Amniotic stem cell (primary cell): ENCODE results near the gene MAP10.
"Not testable (repeated sequence)": the region's sequence is repeated elsewhere in the genome, so short reads cannot be mapped to it uniquely, and the experiment has no call there.

Source experiments
- DNase-seq: peaks from one replicate; lab custom pipeline; 2025; lab: John Stamatoyannopoulos, UW

Gene MAP10

GRCh38 chr1:232805269-232806185 is at the start of gene MAP10:
Gene MAP10, plus strand, starts transcription at chr1:232805416. Its CDS starts 34 bp downstream, at chr1:232805450.
- DNase-seq = peak; percentile 35

DNA sequence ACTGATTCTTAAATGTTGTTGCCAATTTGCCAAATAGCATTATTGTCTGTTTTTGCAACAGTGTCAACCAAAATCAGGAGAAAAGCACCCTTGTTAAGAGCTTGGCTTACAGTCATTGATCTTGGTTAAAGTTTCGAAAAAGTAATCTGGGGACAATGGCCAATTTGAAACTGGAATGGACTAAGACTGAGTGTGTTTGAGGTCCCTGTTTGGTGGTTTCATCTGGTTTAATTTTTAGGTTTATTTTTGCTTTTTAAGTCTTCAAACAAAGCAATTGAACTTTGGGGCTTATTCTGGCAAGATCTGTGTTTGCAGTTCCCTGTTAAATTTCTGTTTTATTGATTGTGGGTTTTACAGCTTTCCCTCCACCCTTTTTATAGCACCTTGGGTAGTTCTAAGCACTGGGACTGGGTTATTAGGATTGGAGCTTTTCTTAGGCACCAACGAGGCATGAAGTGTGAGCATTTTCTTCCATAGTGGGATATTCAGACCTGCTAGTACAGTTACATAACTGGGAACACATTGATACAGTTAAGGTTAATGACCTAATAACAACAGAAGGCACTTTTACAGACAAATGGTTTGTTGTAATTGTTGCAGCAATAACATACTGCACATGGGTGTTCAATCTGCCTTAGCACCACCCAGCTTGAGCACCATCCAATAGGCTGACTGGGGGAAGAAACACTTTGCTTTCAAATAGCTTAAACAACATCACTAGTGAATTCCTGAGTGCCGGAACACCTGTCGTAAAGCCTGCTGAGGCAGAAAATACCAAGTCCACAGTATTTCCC is 40.6 kb upstream of the MAP10 start:
- DNase-seq = no peak

GRCh38 chr1:232765542-232765941 is 39.7 kb upstream of the MAP10 start:
- DNase-seq = no peak

GRCh38 chr1:232766241-232766890 is 38.9 kb upstream of the MAP10 start:
- DNase-seq = no peak

- no peak for DNase-seq
Measured at GRCh38 chr1:232766904-232767303, 38.3 kb upstream of the MAP10 start.

DNA sequence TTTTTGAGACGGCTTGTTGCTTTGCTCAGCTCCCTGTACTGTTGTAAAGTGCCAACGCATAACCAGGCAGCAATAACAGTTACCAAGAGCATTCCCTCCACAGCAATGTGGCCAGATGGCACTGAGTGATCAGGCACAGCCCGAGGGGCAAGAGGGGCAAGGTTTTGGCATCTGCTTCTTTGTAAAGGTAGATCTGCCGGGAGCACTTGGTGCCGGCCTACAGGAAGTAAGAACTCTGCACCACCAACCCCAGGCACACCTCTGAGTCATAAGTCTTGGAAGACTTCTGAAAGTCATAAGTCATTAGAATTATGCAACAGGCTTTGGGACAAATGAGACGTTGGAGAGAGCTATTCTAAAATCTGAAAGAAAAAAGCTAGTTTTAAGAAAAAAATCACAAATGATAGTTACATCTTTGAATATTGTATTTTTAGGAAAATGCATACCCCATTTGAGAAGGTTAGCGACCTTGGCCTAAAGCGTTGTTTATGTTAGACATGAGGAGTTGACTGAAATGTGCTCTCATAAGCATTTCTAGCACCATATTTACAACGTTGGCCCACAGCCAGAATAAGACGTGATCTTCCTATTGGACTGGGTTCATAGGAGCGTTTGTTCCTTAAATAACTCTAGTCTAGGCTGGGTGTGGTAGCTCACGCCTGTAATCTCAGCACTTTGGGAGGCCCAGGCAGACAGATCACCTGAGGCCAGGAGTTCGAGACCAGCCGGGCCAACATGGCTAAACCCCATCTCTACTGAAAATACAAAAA is 37.7 kb upstream of the MAP10 start:
- peak; percentile 2 for DNase-seq

GRCh38 chr1:232768793-232769192 is 36.4 kb upstream of the MAP10 start:
- no peak for DNase-seq

DNA sequence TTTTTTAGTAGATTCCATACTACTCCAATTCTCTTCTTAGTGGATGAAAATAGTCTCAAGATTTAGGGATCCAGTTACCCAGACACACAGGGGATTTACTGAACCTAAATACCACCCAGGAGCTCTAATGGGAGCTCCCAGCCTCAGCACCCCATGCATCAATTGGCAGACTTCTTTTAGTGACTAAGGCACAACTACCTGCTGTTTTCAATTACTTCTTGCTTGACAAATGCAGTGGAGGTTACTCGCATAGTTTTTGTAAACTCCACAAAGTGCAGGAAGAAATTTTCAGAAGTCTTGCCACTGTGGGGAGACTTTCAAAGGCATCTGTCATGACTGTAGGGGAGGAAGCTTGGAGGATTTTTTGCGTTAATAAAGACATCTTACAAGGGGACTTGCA is 35.5 kb upstream of the MAP10 start:
- DNase-seq = no peak

- no peak for DNase-seq
Measured at GRCh38 chr1:232773752-232774151, 31.5 kb upstream of the MAP10 start.

DNA sequence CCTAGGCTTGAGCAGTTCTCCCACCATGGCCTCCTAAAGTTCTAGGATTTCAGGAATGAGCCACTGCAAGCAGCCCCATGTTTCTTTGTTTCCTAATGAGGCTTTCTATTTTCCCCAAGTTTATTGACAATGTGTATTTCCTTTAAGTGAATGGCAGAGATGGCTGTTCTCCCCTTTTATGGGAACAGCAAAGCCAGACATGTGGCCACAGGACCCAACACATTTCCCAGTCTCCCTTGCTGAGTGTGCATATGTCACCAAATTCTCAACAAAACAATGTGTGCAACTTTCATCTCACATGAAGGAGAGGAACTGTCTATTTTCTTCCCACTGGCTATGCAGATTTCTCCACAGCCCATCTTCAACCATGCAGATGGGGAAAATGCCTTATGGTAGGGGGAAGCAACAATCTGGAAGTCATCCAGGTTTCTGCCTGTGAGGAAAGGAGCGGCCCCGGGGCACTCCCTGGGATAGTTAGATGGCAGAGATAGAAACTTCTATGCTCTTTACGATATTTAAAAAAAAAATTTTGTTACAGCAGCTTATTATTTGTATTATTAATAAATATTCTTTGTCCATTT is 28.6 kb upstream of the MAP10 start:
- DNase-seq = no peak

DNA sequence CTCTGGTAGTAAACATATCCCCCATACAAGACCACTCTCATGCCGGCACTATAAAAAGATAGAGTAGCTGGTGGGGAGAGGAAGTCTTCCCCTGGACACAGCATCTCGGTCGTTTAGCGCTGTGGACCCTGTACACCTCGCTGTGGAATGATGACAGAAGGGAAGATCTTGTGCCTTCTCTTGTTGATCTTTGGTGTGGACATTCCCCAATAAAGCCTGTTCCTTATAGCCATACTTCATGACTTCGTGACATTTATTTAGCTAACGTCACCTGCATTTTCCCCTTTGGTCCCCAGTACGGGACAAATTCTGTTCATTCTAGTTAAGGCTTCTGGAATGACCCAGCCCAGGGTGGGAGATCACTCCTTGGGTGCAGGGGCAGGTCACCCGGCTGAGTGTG is 24.9 kb upstream of the MAP10 start:
- DNase-seq = no peak

DNA sequence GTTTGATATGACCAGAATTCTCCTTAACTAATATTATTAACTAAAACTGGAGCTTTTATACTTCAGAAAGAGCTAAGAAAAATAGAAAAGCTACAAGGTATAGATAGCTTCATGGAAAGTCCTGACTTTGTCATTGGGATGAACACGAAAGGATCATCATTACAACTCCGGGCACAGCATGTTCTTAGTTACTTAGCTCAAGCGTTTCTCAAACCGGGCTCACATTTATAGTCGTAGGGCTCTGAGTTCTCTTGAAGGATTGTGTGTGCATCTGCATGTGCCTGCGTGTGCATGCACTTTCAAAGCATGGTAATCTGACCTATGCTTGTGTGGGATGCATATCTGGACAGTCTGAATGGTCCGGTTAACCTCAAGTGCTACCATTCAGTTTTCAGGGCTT is 20.4 kb upstream of the MAP10 start:
- no peak for DNase-seq

- not testable (repeated sequence) for DNase-seq
Measured at GRCh38 chr1:232785630-232786029, 19.6 kb upstream of the MAP10 start.

- DNase-seq = no peak
Measured at GRCh38 chr1:232786845-232787455, 18.3 kb upstream of the MAP10 start.

GRCh38 chr1:232788235-232788872 is 16.9 kb upstream of the MAP10 start:
- no peak for DNase-seq

- DNase-seq = no peak
Measured at GRCh38 chr1:232789651-232790050, 15.6 kb upstream of the MAP10 start.

- no peak for DNase-seq
Measured at GRCh38 chr1:232792949-232793348, 12.3 kb upstream of the MAP10 start.

- DNase-seq = peak; percentile 26
Measured at GRCh38 chr1:232793944-232794343, 11.3 kb upstream of the MAP10 start.

DNA sequence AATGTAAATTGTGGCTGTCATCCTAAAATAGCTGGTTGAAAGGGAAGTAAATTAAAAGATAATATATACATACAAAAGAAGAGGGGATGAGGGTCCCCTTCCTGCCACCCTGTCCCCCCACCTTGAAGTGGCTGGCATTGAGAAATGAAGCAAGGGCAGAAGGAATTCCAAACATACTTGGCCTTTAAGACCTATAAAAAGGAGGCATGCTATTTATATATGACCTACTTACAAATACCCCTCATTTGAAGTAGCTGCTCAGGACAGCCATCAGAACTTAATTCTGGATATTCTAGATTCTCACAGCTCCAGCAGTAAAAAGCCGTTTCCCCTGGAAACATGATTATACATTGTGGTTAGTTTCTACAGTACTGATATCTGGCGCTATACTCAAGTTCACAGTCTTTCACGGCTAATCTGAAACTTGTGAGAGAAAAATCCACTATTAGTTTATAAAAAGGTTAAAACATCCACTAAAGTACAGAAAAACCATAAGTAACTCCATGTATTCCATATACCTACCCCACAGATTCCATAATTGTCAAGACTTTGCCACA is 9.6 kb upstream of the MAP10 start:
- no peak for DNase-seq

DNA sequence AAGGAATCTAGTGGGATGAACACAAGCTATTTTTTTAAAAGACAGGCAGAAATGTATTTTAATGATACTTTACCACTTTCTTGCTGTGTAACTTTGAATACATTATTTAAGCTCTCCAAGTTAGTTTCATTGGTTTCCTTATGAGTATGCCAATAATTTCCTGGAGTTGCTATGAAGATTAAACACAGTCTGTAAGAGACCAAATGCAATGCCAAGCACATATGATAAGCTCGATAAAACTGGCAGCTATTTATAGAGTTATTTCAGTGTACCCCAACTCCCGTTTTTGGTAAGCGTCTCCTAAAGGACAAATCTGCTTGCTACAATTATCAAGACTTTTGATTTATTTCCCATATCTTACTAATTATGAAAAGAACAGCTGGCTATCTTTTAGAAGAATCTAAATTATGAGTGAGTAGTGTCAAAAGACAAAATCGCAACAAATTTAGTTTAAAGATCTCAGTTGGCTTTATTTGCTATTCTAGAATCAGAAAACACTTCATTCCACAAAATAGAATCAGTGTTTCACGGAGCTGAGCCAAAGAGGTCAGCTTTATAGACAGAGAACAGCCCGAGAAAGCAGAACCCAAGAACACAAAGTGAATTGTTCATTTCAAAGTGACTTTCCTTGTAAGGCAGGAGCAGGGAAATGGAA is 7.2 kb upstream of the MAP10 start:
- DNase-seq = no peak
